ENCODE results near the gene LMTK2. TPM values are rescaled to one million over a fixed set of nuclear protein-coding genes. Genes with fewer than 3 reads are reported as not detected.

The LMTK2 gene
- polyA plus RNA-seq, 1 donor from 2014 or later: 11.9 TPM

GRCh38 chr7:98205162-98205845 is 98.6 kb downstream of the LMTK2 start:
- H3K27me3 ChIP-seq (ENCODE audit: insufficient read depth, low read depth, low read length): no peaks in the 10 kb centered on the region
- no peaks in the 10 kb centered on the region for H3K79me2 ChIP-seq (replicated peaks; ENCODE audit: insufficient read depth, low read length)
- H3K9me3 ChIP-seq (ENCODE audit: low read length): no peaks in the 10 kb centered on the region
- TF ChIP-seq RAD21 (conservative IDR thresholded peaks at IDR 0.05) (no peak), CTCF (IDR thresholded peaks at IDR 0.05; ENCODE audit: poor library complexity, severe bottlenecking) (no peak), EZH2 (IDR thresholded peaks at IDR 0.05; ENCODE audit: borderline replicate concordance, insufficient read depth, low read length, poor library complexity, severe bottlenecking) (no peak), EP300 (conservative IDR thresholded peaks at IDR 0.05; ENCODE audit: poor library complexity, severe bottlenecking) (no peak), REST (IDR thresholded peaks at IDR 0.05; ENCODE audit: borderline replicate concordance) (no peak), POLR2AphosphoS5 (IDR thresholded peaks at IDR 0.05) (no peak)
- no peaks in the 10 kb centered on the region for H3K36me3 ChIP-seq (ENCODE audit: insufficient read depth, low read length)
- no peak overlapping the region for H2AFZ ChIP-seq (ENCODE audit: low read depth, low read length)
- H3K4me3 ChIP-seq (ENCODE audit: low read length): no peak overlapping the region
- no peaks in the 10 kb centered on the region for H3K9me2 ChIP-seq (ENCODE audit: insufficient read depth, low read length)
- no peaks in the 10 kb centered on the region for H3F3A ChIP-seq (ENCODE audit: insufficient read depth, low read length, poor library complexity, severe bottlenecking)
- no peaks in the 10 kb centered on the region for H4K20me1 ChIP-seq (ENCODE audit: insufficient read depth)
- no peak overlapping the region for H3K9ac ChIP-seq (ENCODE audit: low read length)
- no peak overlapping the region for H3K27ac ChIP-seq (ENCODE audit: low read length)
- no peak overlapping the region for H3K4me2 ChIP-seq (ENCODE audit: low read length)

- H3K4me3 ChIP-seq (ENCODE audit: low read length): no peak overlapping the region
- no peaks in the 10 kb centered on the region for H3K9me3 ChIP-seq (ENCODE audit: low read length)
- TF ChIP-seq REST (IDR thresholded peaks at IDR 0.05; ENCODE audit: borderline replicate concordance): no peak
- TF ChIP-seq EZH2 (IDR thresholded peaks at IDR 0.05; ENCODE audit: borderline replicate concordance, insufficient read depth, low read length, poor library complexity, severe bottlenecking): no peak
- no peak for TF ChIP-seq RAD21 (conservative IDR thresholded peaks at IDR 0.05)
- no peak for TF ChIP-seq POLR2AphosphoS5 (IDR thresholded peaks at IDR 0.05)
- no peak for TF ChIP-seq EP300 (conservative IDR thresholded peaks at IDR 0.05; ENCODE audit: poor library complexity, severe bottlenecking)
- no peak for TF ChIP-seq CTCF (IDR thresholded peaks at IDR 0.05; ENCODE audit: poor library complexity, severe bottlenecking)
- TF ChIP-seq MXI1 (conservative IDR thresholded peaks at IDR 0.05; ENCODE audit: poor library complexity, severe bottlenecking): no peak
- TF ChIP-seq SMC3 (conservative IDR thresholded peaks at IDR 0.05; ENCODE audit: poor library complexity): no peak
- TF ChIP-seq TAF1 (IDR thresholded peaks at IDR 0.05; ENCODE audit: low read depth): no peak
- no peaks in the 10 kb centered on the region for H3K36me3 ChIP-seq (ENCODE audit: insufficient read depth, low read length)
- H3K27ac ChIP-seq (ENCODE audit: low read length): no peak overlapping the region
- no peak overlapping the region for H3K4me2 ChIP-seq (ENCODE audit: low read length)
- no peak overlapping the region for H3K9ac ChIP-seq (ENCODE audit: low read length)
- H2AFZ ChIP-seq (ENCODE audit: low read depth, low read length): no peak overlapping the region
- H3F3A ChIP-seq (ENCODE audit: insufficient read depth, low read length, poor library complexity, severe bottlenecking): no peaks in the 10 kb centered on the region
- peaks cover 3% of the 10 kb centered on the region for H3K27me3 ChIP-seq (ENCODE audit: insufficient read depth, low read depth, low read length)
- H3K79me2 ChIP-seq (replicated peaks; ENCODE audit: insufficient read depth, low read length): no peaks in the 10 kb centered on the region
- no peaks in the 10 kb centered on the region for H3K9me2 ChIP-seq (ENCODE audit: insufficient read depth, low read length)
- no peaks in the 10 kb centered on the region for H4K20me1 ChIP-seq (ENCODE audit: insufficient read depth)
Observed at GRCh38 chr7:98206451-98207330, 100.0 kb downstream of the LMTK2 start.

All from neural cell (in vitro differentiated cells).